Astrocyte of the spinal cord (primary cell): ENCODE measurements around the gene RHOT1.
"Not testable (repeated sequence)": the region's sequence is repeated elsewhere in the genome, so short reads cannot be mapped to it uniquely, and the experiment has no call there.

Experiments
- DNase-seq: peaks from one replicate; pipeline ENCODE4 v3.0.0; 2011; ENCODE audit warnings: low read depth, low spot score
- H3K4me3 ChIP-seq: 2 replicates; pipeline ENCODE4 v1.5.1; 2011; ENCODE audit warnings: low read depth, mild to moderate bottlenecking, low read length, moderate library complexity
- CTCF ChIP-seq: IDR thresholded peaks from 2 replicates; pipeline ENCODE4 v1.5.1; 2012; ENCODE audit warnings: low read depth, mild to moderate bottlenecking, low read length, inconsistent platforms
- in situ Hi-C: cut with HindIII; loops from 2 replicates; pipeline ENCODE4 v1.10.0; 2017; ENCODE audit warnings: low sequenced_read_pairs

RHOT1 gene

GRCh38 chr17:32142038-32142856, at the start of gene RHOT1:
TSS of gene RHOT1 (plus strand) at chr17:32142502. CDS start at chr17:32142693, 191 bp downstream.
- peak; percentile 58 for TF ChIP-seq CTCF
- peak; percentile 91 for DNase-seq
- in situ Hi-C loops = no loop called here
- H3K4me3 ChIP-seq = peak within 1 kb of the TSS; percentile 74

- no peak overlapping the region for H3K4me3 ChIP-seq
- in situ Hi-C loops = no loop called here
- TF ChIP-seq CTCF = no peak
- DNase-seq = no peak
Measured at GRCh38 chr17:32099686-32100085, 42.6 kb upstream of the RHOT1 start.

GRCh38 chr17:32100323-32100722, 42.0 kb upstream of the RHOT1 start:
- DNase-seq, H3K4me3 ChIP-seq, in situ Hi-C loops: not testable (repeated sequence)

GRCh38 chr17:32100971-32101631, 41.2 kb upstream of the RHOT1 start:
- no peak for TF ChIP-seq CTCF
- in situ Hi-C loops = no loop called here
- DNase-seq = no peak
- H3K4me3 ChIP-seq = no peak overlapping the region

GRCh38 chr17:32102172-32102571, 40.1 kb upstream of the RHOT1 start:
- H3K4me3 ChIP-seq = no peak overlapping the region
- no peak for TF ChIP-seq CTCF
- DNase-seq = no peak
- in situ Hi-C loops = no loop called here

DNA sequence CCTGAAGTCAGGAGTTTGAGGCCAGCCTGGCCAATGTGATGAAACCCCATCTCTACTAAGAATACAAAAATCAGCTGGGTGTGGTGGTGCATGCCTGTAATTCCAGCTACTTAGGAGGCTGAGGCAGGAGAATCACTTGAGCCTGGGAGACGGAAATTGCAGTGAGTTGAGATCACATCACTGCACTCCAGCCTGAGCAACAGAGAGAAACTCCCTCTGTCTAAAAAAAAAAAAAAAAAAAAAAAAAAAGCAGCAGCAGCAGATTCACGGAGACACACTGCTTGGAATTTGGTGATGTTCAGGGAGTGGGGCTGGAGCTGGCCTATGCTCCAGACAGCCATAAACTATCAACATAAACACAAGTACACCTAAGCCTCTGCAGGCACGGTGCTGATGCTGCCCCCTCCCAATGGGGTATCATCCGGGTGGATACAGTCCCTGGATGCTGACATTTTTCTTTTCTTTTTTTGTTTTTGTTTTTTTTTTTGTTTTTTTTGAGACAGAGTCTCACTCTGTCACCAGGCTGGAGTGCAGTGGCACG, 39.6 kb upstream of the RHOT1 start:
- in situ Hi-C loops = no loop called here
- TF ChIP-seq CTCF = no peak
- no peak overlapping the region for H3K4me3 ChIP-seq
- no peak for DNase-seq

DNA sequence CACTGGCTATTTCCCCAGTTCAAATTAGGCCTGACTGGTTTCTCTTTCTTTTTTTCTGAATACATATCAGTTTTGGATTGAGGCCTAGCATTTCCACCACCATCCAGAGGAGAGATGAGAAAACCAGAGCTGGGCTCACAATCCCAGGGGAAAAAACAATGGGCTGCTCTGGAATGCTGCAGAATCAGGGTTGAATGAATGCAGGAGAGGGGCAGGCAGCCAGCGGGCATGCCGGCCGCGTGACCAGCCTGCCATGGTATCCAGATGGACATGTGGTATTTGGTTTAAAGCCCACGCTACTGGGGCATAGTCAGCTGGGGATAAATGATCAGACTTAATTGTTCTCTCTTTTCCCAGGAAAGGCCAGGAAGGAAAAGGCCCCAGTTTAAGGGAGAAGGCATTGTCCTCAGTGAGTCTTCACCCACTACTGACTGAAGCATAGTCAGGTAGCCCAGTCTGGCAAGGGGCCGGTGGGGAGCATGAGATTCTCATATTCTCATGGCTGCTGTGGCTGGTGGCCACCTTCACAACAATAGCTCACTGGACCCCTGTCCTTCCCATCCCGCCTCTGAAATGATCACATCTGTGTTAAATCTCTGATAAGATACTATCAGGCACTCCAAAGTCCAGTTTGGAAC, 38.7 kb upstream of the RHOT1 start:
- in situ Hi-C loops = no loop called here
- no peak for TF ChIP-seq CTCF
- H3K4me3 ChIP-seq = no peak overlapping the region
- DNase-seq = no peak
